HG02798 (cell line): ENCODE results near the gene SMPD3.

Experiments
- ATAC-seq: cut with Tn5 transposase; IDR thresholded peaks from one replicate; pipeline ENCODE4 v1.9.1; 2021; ENCODE audit warnings: mild to moderate bottlenecking; ENCODE audit not compliant: unreplicated experiment, poor library complexity

SMPD3 gene

DNA sequence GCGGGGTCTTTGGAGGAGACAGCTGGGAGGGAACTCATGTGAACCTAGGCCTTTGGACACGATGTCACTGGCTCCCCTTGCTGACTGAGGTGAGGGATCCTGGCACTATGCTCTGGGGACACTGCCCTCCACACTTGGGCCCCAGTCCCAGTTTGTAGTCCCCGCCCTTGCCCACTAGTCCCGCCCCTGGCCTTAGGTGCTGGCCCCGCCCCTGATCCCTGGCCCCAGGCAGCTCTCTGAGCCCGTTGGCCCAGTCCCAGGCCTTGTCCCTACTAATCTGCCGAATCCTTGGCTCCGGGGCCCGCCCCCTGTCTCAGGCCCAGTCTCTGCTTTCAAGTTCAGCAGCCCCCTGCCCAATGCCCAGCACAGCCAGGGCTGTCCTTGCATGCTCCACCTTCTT, 61.0 kb downstream of the SMPD3 start:
- no peak for ATAC-seq

DNA sequence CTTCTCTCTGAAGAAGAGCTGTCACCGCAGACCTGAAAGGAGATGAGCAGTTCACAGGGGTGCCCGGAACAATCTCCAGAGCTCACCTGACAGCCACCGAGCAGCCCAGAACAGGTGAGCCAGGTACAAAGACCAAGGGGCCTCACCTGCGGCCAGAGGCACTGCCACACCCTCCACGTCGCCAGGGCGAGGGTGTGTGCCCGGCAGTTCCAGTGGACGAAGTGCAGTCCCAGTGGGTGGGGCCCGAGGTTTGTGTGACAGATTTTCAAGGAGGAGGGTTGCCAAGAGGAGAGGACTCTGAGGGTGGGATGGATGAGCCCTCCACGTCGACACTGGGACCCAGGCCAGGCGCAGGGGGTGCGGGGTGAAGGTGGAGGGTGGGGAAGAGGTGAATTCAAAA, 61.7 kb downstream of the SMPD3 start:
- no peak for ATAC-seq

DNA sequence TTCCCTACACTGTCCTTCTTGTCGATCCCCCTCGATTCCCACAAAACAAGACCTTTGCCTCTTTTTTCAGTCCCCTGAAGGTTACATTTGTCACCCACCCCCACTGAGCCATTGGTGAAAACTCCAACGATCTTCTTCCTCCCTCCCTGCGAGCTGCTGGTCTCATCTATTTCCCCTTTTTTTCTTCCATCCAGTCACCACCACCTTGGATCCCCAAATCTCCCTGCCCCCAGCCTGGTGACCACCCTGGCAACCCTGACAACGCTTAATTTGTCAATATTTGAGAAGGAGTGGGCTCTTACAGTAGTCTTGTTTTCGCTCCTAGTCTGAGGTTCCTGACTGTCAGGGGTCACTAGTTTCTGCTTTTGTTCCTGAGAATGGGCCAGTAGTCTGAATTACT, 62.9 kb downstream of the SMPD3 start:
- no peak for ATAC-seq

DNA sequence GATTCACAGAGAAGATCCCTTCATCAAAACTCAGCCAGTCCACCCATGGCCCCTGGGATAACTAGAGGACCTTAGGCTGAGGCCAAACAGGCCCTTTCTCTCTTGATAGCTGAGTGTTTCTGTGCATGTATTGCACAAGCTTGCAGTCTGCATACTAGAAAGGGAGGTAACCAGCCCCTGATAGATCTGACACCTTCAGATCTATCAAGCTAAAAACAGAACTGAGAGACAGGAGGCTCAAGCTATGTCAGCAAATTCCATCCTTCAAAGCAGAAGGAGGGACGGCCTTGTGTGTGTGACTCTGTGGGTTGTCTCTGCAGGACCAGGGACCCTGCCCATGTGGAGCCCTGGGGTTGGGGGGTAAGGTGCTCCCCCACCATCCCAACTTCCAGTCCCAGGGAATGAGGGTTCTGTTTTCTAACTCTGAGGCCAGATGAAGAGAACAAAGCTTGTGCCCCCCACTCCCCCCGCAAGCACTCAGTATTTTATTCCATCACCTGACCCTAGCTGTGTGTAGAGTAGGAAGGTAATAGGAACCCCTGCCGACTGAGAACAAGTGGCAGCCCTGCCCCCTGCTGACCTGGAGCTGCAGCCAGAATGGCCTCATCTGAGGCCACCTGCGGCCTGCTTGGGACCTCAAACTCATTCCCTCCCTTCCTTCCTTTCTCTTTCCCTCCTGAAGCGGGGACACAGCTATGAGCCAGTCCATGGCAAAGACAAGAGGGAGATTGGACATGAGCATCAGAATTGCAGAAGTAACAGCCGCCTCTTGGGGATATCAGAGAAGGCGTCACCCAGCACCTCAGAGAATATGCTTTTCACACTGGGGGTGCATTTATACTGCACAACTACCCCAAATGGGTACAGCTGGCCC, 63.8 kb downstream of the SMPD3 start:
- ATAC-seq, result no peak

DNA sequence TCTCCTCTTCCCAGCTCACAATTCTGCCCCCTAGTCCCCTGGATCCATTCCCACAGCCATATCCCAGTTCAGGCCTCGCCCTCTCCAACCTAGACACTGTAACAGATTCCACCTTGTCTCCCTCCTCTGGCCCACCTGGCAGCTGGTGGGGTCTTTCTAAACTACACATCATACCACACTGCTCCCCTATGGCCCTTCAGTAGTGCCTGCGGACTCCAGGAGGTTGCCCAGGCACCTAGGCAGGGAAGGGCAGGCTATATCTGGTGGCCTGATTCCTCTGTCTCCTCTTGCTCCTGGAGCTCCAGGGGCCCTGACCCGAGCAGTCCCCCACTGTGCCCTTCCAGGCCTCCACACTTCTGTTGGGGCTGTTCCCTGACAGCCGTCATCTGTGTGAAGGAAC, 64.5 kb downstream of the SMPD3 start:
- no peak for ATAC-seq

DNA sequence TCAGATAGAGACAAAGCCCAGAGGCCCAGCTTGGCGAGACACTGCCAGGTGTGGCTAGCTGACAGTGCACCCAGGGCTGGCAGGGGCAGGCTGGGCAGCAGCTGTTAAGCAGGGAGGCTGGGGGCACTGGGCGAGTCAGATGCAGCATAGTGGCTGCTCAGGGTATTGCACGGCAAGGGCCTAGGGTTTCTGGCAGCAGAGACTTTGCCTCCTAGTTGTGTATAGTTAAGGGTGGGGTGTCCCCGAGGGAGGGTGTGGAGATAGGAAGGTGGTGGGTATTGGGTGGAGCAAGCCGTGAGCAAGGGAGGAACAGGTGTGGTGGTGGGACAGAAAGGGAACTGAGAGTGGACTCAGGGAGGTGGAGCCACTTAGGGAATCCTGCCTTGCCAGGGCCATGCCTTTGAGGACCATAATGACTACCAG, 66.0 kb downstream of the SMPD3 start:
- peak; percentile 56 for ATAC-seq

DNA sequence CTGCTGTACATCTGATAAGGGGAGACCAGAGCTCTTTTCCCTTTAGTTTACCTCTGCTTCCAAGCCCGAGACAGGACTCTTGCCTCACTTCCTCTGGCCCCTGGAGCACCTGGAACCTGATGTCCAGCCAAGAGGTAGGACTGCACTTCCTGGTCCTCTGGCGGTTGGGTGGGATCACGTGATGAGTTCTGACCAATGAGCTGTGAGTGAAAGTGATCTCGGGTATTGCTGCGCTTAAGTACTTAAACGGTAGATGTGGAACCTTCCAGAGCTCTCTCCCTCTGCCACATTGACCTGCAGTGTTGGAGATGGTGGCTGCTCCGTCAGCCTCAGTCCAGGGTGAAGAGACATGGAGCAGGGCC, 67.0 kb downstream of the SMPD3 start:
- ATAC-seq, result no peak

DNA sequence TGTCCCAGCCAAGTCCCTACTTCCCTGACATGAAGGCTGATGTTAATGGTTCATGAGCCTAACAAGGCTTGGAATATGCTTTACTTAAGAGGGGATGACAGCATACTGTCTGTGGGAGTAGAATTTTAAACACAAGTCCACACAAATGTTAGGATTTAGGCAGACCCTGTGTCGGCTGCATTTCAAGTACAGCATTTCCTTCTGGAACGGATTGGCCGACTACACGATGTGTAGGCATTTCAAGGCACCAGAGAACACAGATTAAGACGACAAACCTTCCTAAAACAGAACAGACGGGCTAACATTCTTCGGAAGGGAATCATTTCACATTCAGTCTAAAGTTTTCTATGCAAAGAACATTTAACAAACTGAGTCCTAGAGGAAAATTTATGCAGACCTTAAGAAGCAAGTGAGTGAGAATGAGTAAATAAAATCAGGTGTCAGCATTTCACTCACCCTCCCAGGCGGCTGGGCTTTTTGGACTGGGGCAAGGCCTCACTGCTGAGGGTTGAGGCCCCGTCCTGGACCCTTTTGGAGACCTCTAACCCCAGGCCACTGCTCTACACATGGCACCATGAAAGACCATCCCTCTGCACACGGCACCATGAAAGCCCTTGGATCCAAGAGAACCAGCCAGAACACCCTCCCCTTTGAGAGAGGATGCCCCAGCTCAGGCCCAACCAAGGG, 67.5 kb downstream of the SMPD3 start:
- ATAC-seq, result no peak

DNA sequence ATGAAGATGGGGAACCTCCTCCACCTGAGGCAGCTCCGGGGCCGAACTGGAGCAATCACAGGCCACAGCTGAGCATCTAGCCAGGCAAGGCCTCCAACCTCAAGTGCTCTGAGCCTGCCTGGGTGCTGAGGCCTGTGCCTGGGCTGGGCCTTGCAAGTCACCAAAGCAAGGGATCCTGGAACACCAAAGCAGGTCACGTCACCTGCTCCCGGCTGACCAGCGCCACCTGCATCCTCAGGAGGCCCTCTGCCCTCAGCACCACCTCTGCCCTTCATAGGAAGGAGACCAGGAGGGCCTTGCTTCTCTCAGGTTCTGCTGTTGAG, 68.0 kb downstream of the SMPD3 start:
- ATAC-seq, result no peak

DNA sequence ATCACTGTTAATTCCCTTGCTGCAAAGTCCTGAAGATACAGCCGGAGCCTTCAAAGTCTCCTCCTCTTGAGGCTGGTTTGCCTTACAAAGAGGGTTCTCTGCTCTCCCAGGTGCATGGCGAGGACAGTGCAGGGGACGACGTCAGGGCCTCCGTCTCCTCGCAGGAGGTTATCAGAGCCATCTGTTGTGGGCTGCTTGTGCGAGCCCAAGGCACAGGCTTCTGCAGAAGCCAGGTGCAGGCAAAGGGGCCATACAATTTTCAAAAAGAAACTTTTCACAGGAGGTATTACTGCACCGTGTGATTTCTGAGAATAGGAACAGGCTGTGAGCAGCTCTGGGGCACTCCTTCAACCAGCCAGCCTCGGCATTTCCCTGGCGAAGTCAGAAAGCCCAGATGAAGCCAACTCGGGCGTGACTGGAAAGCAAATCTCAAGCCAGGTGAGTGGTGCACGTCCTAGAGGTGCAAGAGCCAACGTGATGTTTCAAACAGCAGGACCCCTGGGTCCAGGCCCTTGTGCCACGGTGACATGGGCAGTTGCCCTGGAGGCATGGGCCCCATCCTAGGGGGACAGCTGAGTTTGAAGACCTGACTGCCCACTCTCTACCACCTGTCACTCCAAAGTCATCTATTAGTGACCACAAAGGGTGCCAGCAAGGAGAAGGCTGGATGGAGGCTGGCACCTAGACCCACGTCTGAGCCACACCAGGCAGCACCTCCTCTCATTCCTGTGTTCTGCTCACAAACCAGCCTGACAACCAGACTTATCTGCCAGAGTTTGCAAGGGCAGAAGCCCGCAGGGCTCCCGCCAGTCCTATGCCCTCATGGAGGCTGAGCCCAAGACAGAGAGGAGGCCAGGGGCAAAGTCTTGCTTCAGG, 68.6 kb downstream of the SMPD3 start:
- ATAC-seq, result no peak

DNA sequence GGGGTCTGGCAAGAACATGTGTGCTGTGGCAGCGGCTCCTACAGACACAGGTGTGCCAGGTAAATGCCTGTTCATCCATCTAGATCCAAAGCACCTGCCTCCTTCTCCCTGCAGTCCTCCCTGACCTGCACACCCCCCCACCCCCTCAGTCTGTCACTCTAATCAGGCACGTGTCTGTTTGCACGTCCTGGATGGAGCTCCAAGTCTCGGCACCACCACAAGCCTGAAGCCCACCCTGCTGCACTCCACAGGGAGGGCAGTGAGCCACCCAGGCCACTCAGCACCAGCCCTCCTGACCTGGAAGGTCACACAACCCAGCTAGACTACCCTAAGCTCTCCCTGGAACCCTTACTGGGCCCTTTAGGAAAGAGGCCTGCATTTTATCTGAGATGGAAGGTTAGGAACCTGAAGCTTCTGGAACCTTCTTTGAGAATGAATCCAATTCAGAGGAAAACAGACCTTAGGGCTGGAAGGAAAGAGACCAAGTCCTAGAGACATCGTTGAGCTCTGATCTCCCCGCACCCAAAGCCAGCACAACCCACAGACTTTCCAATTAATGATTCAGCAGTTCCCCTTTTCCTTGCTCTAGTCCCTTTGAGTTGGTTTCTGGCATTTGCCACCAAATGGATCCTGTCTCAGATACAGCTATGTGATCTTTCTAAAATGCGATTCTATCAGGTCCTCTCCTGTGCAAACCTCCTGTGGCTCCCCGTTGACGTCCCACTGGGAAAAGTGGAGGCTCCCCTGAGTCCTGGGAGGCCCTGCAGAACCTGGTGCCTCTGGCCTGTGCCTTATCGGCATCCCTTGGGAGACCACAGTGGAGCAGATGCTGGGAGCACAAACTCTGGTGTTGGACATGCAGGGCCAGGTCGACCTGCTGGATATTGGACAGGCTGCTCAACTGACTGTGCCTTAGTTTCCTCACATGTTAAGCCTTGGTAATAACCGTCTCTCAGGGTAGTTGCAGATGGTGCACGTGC, 69.6 kb downstream of the SMPD3 start:
- ATAC-seq, result no peak

DNA sequence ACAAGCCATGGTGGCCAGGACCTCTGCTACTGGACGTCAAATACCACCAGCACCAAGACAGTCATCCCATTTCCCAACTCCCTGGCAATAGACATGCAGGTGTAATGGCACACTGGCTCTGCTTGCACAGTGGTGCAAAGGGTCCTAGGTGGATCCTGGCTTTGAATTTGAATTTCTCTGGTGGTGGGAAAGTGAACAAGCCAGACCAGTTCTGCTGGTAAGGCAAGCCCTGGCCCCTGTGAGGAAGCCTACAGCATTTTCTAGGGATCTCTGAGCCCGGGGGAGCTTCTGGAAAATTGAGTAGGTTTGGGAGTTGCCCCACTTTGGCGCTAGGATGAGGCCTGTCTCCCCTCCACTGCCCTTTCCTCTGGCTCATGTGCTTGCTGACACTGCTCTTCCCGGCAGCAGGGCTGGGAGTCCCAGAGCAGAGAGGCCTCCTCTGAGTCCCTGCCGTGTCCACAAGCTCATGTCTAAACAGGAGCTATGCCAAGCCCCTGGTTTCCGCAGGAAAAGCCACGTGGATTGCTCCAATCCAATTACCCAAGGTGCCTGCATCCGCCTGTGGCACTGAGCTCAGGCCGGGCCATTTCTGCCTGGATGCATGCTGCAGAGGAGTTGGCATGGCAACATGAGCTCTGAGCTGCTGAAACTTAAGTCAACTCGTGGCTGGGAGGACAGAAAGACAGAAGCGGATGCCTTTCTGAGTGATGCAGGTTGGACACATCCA, 70.5 kb downstream of the SMPD3 start:
- no peak for ATAC-seq

DNA sequence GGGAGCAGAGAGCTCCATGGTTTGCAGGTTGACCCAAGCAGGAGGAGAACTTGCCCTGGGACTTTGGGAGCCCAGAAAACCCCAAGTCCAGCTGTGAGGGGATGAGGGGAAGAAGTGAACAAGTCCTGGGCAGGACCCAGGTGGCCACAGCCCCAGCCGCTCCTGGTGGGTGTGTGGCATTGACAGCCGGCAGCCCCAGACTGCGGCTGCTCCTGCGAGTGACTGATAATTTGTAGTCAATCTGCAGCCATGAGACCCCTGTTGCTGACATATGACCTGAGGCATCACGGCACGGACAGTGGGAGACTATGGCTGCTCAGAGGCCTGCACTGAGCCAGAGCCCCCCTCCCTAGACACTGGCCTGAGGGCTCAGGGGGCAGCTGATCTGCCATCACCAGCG, 71.1 kb downstream of the SMPD3 start:
- no peak for ATAC-seq

DNA sequence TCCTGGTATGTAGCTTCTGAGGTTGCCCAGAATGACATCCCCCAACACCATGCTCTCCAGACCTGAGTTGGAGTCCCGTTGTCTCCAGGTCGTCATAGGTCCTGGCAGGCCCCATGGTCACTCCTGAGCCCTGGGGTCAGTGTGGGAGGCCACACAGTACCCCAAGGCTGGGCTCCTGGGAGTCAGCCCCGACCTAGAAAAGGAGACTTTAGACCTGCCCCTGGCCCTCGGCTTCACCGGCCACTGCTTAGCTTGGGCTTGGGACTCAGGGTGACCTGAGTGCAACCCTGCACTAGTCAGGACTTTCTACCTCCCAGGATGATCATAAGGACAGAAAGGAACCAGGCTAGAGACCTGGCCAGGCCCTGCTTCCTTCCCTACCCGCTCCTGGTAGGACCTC, 71.7 kb downstream of the SMPD3 start:
- ATAC-seq, result no peak

DNA sequence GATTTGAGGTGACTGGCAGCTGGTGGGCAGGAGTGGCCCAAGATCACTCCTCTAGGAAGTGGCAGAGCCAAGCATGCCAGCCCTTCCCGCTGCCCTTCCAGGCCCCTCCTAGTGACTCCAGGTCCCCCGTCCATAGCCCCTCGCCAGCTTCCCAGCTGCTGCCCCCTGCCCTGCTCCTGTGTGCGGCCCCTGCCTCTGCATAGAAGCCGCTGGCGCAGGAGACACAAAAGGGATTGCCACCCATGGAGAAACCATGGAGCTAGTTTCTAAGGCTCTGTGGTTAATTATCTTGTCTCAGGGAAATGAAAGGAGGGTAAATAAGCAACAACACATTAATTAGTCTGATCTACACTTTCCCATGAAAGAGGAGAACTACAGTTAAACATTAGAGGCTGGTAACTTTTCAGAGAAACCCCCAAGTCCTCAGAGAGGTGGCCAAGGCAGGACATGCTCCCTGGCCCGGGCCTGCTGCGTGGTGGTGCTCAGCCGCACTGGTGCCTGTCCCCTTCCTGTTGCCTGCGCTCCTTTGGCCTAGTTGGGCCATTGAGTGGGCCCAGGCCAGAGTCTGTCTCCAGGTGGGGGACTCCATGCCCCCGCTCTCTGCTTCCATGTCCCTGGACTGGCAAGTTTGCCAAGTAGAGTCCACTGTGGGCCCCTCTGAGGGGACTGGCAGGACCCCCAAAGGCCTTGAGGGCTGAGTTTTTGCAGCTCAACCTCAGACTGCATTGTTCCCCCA, 72.3 kb downstream of the SMPD3 start:
- ATAC-seq, result no peak

DNA sequence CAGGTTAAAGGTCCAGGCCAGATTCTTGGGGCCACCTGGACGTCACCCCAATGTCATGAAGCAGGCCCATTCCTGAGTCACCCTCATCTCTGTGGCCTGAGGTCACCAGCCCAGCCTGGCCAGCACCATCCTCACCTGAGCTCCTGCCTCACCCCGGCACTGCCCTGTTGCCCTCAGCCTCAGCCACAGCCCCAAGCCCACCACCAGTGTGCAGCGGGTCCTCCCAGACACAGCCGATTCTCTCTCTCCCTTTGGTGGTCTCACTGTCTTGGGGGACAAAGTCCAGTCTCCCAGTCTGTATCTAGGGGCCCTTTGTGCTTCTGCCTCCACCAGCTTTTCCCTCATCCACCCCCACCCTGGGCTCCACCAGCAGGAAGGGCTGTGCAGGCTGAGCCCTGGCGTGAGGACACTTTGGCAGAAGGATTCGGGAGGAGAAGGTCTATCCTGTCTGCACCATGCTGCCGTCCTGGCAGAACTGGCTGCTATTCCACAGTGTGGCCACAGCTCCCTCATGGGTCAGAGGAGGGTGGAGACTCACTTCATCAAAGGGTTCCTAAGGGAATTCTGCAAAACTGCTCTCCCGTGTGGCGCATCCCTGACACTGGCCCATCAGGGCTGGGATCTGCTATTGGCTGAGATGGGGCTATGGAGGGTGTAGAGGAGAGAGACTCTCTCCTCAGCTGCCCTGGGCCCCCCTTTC, 73.2 kb downstream of the SMPD3 start:
- no peak for ATAC-seq

DNA sequence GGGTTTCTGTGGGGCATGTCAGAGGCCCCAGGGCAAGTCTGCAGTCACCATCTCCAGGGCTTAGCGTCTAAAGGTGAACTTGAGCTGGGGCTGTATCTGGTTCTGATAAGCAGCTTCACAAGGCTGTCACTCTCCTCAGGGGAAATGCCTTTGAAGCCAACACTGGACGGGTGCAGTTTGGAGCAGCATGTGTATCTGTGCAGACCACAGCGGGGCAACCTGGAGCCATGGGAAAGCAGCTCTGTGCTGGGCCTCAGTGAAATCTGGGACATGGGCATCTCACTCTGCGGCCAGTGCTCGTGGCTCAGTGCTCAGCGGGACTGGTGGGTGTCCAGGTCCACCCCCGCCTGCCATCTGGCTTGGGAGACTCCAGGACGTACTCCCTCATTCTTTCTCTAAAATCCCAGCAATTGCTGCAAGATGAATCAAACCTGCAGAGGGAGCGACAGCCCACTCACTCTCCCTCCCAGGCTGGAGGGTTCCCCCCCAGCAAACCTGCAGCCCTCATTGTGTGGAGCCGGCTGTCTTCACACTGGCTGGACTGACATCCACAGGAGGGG, 74.0 kb downstream of the SMPD3 start:
- ATAC-seq, result no peak
